ENCODE measurements around the gene STRADA. TPM values are rescaled to one million over a fixed set of nuclear protein-coding genes. Genes with fewer than 3 reads are reported as not detected.

STRADA gene
- total and polyA plus RNA-seq, 8 donors = 28.1 to 87.5 (median 80.6) TPM

GRCh38 chr17:63760771-63761539 is 19.4 kb upstream of the STRADA start:
- Histone ChIP-seq H3K36me3 (peaks cover 2 to 86% of the 10 kb centered on the region in 2 donors), H3K4me3 (no peak overlapping the region), H3K4me1 (peaks cover 6 to 28% of the 10 kb centered on the region in 2 donors), H3K27me3 (no peaks in the 10 kb centered on the region), H3K9me3 (no peaks in the 10 kb centered on the region), H3K27ac (peak overlapping the region; percentile 57)
- DNase-seq (no peak), ATAC-seq (no peak)
- intact Hi-C loops (cut with DNase I) = no loop called here
- TF ChIP-seq CTCF (IDR thresholded peaks at IDR 0.05) = no peak

- TF ChIP-seq CTCF (IDR thresholded peaks at IDR 0.05) = no peak
- ATAC-seq = no peak
- peaks cover 0 to 88% of the 10 kb centered on the region in 2 donors for H3K36me3 ChIP-seq
Measured at GRCh38 chr17:63758428-63758827, 16.8 kb upstream of the STRADA start.

GRCh38 chr17:63754046-63754445 is 12.4 kb upstream of the STRADA start:
- Histone ChIP-seq H3K27me3 (no peaks in the 10 kb centered on the region), H3K4me3 (no peak overlapping the region), H3K9me3 (no peaks in the 10 kb centered on the region), H3K27ac (peak overlapping the region in 1 of 2 donors; percentile 64), H3K4me1 (peaks cover 0 to 37% of the 10 kb centered on the region in 2 donors), H3K36me3 (peaks cover 0 to 93% of the 10 kb centered on the region in 2 donors)
- DNase-seq (no peak), ATAC-seq (no peak)
- intact Hi-C loops (cut with DNase I) = no loop called here
- no peak for TF ChIP-seq CTCF (IDR thresholded peaks at IDR 0.05)

More at GRCh38 chr17:63758428-63758827, 16.8 kb upstream of the STRADA start:
- Histone ChIP-seq H3K4me3 (no peak overlapping the region), H3K27me3 (no peaks in the 10 kb centered on the region), H3K4me1 (peaks cover 6 to 37% of the 10 kb centered on the region in 2 donors), H3K9me3 (no peaks in the 10 kb centered on the region), H3K27ac (no peak overlapping the region)
- intact Hi-C loops (cut with DNase I) = no loop called here
- no peak for DNase-seq

GRCh38 chr17:63753215-63753614 is 11.6 kb upstream of the STRADA start:
- no peak for TF ChIP-seq CTCF (IDR thresholded peaks at IDR 0.05)
- Histone ChIP-seq H3K27me3 (no peaks in the 10 kb centered on the region), H3K4me1 (peaks cover 0 to 37% of the 10 kb centered on the region in 2 donors), H3K4me3 (no peak overlapping the region), H3K9me3 (no peaks in the 10 kb centered on the region), H3K36me3 (peaks cover 0 to 93% of the 10 kb centered on the region in 2 donors), H3K27ac (peak overlapping the region in 1 of 2 donors; percentile 64)
- ATAC-seq = no peak
- intact Hi-C loops (cut with DNase I) = no loop called here
- no peak for DNase-seq

GRCh38 chr17:63752707-63753106 is 11.1 kb upstream of the STRADA start:
- Histone ChIP-seq H3K36me3 (peaks cover 0 to 94% of the 10 kb centered on the region in 2 donors), H3K27me3 (no peaks in the 10 kb centered on the region), H3K27ac (peak overlapping the region in 1 of 2 donors; percentile 45), H3K4me1 (peaks cover 0 to 36% of the 10 kb centered on the region in 2 donors), H3K9me3 (no peaks in the 10 kb centered on the region), H3K4me3 (no peak overlapping the region)
- DNase-seq (no peak), ATAC-seq (no peak)
- intact Hi-C loops (cut with DNase I) = no loop called here
- TF ChIP-seq CTCF (IDR thresholded peaks at IDR 0.05) = no peak

Data from left lung (tissue), 10 donors.